ENCODE measurements around the gene PHF24. TPM values are rescaled to one million over a fixed set of nuclear protein-coding genes. Genes with fewer than 3 reads are reported as not detected.

Gene PHF24
- polyA plus RNA-seq, 3 donors, result 0.04 TPM; not detected in 2

DNA sequence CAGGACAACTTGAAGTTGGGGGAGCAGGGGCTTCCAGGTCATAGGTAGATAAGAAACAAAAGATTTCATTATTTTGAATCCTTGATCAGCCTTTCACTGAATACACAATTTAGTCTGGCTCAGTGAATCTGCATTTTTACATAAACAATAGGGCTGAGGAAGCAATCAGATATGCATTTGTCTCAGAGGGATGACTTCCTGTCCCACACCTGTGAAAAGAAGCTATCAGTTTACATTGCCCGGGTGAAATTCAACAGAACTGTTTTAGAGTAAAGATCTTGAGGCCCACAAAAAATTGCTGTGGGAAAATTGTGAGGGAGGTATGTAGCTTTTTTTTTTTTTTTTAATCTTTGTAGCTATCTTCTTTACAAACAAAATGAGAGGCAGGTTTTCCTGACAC, 69.8 kb downstream of the PHF24 start:
- no peak overlapping the region for H3K27ac Mint-ChIP-seq
- no peak overlapping the region for H3K4me3 Mint-ChIP-seq

DNA sequence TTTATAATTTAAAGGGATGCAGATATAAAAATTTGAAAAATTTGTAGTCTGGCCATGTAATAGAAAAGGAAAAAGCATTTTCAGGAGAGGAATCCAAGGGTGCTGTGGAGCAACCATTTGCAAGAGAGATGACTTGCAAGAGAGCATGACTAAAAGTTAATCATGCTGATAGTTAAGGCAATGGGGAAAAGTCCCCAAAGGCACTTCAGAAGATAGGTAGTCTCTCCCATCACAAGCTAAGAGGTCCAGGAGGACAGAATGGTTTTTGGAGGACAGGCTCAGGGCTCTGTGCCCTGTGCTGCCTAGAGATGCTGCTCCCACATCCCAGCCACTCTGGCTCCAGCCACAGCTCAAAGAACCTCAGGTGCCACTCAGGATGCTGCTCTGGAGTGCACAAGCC, 70.3 kb downstream of the PHF24 start:
- Histone ChIP-seq H3K4me1 (ENCODE audit: control insufficient read depth in 1 of 2, insufficient read depth in 2 of 2, low read length in 2 of 2) (no peaks in the 10 kb centered on the region), H2AFZ (ENCODE audit: insufficient read depth, low read depth, low read length, poor library complexity, severe bottlenecking) (no peak overlapping the region), H3K27me3 (ENCODE audit: control insufficient read depth in 2 of 2, insufficient read depth in 2 of 2, low read length in 2 of 2) (no peaks in the 10 kb centered on the region), H3K4me2 (replicated peaks; ENCODE audit: extremely low read depth, low read length, poor library complexity, severe bottlenecking) (no peak overlapping the region), H4K20me1 (ENCODE audit: insufficient read depth, low read length) (no peaks in the 10 kb centered on the region), H3K36me3 (replicated peaks in 1 of 2; ENCODE audit: control insufficient read depth in 1 of 2, insufficient read depth in 2 of 2, low read length in 2 of 2) (no peaks in the 10 kb centered on the region), H3K9ac (ENCODE audit: insufficient read depth, low read length, poor library complexity, severe bottlenecking) (no peak overlapping the region), H3K27ac (ENCODE audit: low read depth in 1 of 2, low read length in 2 of 2) (no peak overlapping the region), H3K79me2 (ENCODE audit: insufficient read depth, low read length) (no peaks in the 10 kb centered on the region), H3K9me3 (replicated peaks in 1 of 2; ENCODE audit: control insufficient read depth in 1 of 2, insufficient read depth in 1 of 2, low read length in 2 of 2) (no peaks in the 10 kb centered on the region), H3K4me3 (replicated peaks in 1 of 3; ENCODE audit: low read depth in 2 of 3, low read length in 3 of 3) (no peak overlapping the region)
- no peak overlapping the region for H3K27ac Mint-ChIP-seq
- DNase-seq, result no peak
- no peak for TF ChIP-seq CTCF (IDR thresholded peaks at IDR 0.05)
- peaks cover 0 to 3% (median 0%) of the 10 kb centered on the region in 7 donors for H3K9me3 Mint-ChIP-seq
- no peaks in the 10 kb centered on the region for H3K36me3 Mint-ChIP-seq
- intact Hi-C loops (cut with micrococcal nuclease), result no loop called here
- H3K27me3 Mint-ChIP-seq (ENCODE audit: low read depth in 3 of 3), result peaks cover 1 to 2% (median 2%) of the 10 kb centered on the region in 3 donors
- H3K4me1 Mint-ChIP-seq, result peaks cover 9% of the 10 kb centered on the region
- no peak overlapping the region for H3K4me3 Mint-ChIP-seq

More for the DNA sequence above, 69.8 kb downstream of the PHF24 start:
- TF ChIP-seq CTCF (IDR thresholded peaks at IDR 0.05), result no peak
- H3K4me2 ChIP-seq (replicated peaks; ENCODE audit: extremely low read depth, low read length, poor library complexity, severe bottlenecking), result no peak overlapping the region
- peaks cover 10% of the 10 kb centered on the region for H3K4me1 Mint-ChIP-seq
- H3K9me3 ChIP-seq (replicated peaks in 1 of 2; ENCODE audit: control insufficient read depth in 1 of 2, insufficient read depth in 1 of 2, low read length in 2 of 2), result no peaks in the 10 kb centered on the region
- intact Hi-C loops (cut with micrococcal nuclease), result no loop called here
- H3K4me3 ChIP-seq (replicated peaks in 1 of 3; ENCODE audit: low read depth in 2 of 3, low read length in 3 of 3), result no peak overlapping the region
- no peaks in the 10 kb centered on the region for H4K20me1 ChIP-seq (ENCODE audit: insufficient read depth, low read length)
- H3K9ac ChIP-seq (ENCODE audit: insufficient read depth, low read length, poor library complexity, severe bottlenecking), result no peak overlapping the region
- H3K27ac ChIP-seq (ENCODE audit: low read depth in 1 of 2, low read length in 2 of 2), result no peak overlapping the region
- no peaks in the 10 kb centered on the region for H3K4me1 ChIP-seq (ENCODE audit: control insufficient read depth in 1 of 2, insufficient read depth in 2 of 2, low read length in 2 of 2)
- H3K27me3 ChIP-seq (ENCODE audit: control insufficient read depth in 2 of 2, insufficient read depth in 2 of 2, low read length in 2 of 2), result no peaks in the 10 kb centered on the region
- WGBS (ENCODE audit: insufficient coverage), result no CpG with 5 or more reads among the region's 1 CpG
- peaks cover 0 to 3% (median 0%) of the 10 kb centered on the region in 7 donors for H3K9me3 Mint-ChIP-seq
- no peaks in the 10 kb centered on the region for H3K36me3 Mint-ChIP-seq
- DNase-seq, result no peak
- H3K27me3 Mint-ChIP-seq (ENCODE audit: low read depth in 3 of 3), result peaks cover 1 to 2% (median 2%) of the 10 kb centered on the region in 3 donors
- H2AFZ ChIP-seq (ENCODE audit: insufficient read depth, low read depth, low read length, poor library complexity, severe bottlenecking), result no peak overlapping the region
- no peaks in the 10 kb centered on the region for H3K79me2 ChIP-seq (ENCODE audit: insufficient read depth, low read length)
- no peaks in the 10 kb centered on the region for H3K36me3 ChIP-seq (replicated peaks in 1 of 2; ENCODE audit: control insufficient read depth in 1 of 2, insufficient read depth in 2 of 2, low read length in 2 of 2)

Measured in CD14-positive monocyte (primary cell).